Stimulated activated CD8-positive, alpha-beta memory T cell treated with anti-CD3 and anti-CD28 coated beads, Interleukin-12 subunit alpha, Interleukin-12 subunit beta, amount 100 ng/mL, for 24 hours (primary cell): ENCODE measurements around the gene TP53TG5.
"Not testable (repeated sequence)": the region's sequence is repeated elsewhere in the genome, so short reads cannot be mapped to it uniquely, and the experiment has no call there.

Experiments
- DNase-seq: peaks from one replicate; pipeline ENCODE4 v3.0.0-alpha.2; 2020; ENCODE audit errors: extremely low read depth

The TP53TG5 gene

GRCh38 chr20:45366631-45367030 is 11.5 kb downstream of the TP53TG5 start:
- DNase-seq = no peak

- no peak for DNase-seq
Measured at GRCh38 chr20:45366192-45366591, 11.9 kb downstream of the TP53TG5 start.

GRCh38 chr20:45365444-45365970 is 12.6 kb downstream of the TP53TG5 start:
- no peak for DNase-seq

- no peak for DNase-seq
Measured at GRCh38 chr20:45363611-45364492, 14.3 kb downstream of the TP53TG5 start.

GRCh38 chr20:45362804-45363610 is 15.1 kb downstream of the TP53TG5 start, which contains the start of gene SYS1:
TSS of gene SYS1 (plus strand) at chr20:45363156. CDS start at chr20:45363532, 376 bp downstream.
- peak; percentile 96 for DNase-seq

GRCh38 chr20:45361793-45362192 is 16.3 kb downstream of the TP53TG5 start:
- no peak for DNase-seq

- no peak for DNase-seq
Measured at GRCh38 chr20:45359406-45360148, 18.5 kb downstream of the TP53TG5 start.

DNA sequence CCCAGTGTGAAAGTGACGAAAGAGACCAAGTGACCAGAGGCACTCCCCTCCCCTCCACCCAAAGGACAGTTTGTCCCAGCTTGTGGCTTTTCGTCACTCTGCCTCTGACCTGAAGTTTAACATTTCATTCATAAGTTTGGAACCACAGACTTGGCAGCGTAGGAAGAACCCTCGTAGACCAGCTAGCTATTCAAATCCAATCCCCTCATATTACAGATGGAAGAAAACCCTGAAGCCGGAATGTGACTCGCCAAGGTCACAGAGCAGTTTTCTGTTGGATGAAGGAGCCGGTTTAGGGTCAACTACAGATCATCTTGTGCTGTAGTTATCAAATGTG is 19.1 kb downstream of the TP53TG5 start:
- no peak for DNase-seq

GRCh38 chr20:45358282-45359068 is 19.6 kb downstream of the TP53TG5 start:
- no peak for DNase-seq

GRCh38 chr20:45355209-45356084 is 22.7 kb downstream of the TP53TG5 start:
- no peak for DNase-seq

DNA sequence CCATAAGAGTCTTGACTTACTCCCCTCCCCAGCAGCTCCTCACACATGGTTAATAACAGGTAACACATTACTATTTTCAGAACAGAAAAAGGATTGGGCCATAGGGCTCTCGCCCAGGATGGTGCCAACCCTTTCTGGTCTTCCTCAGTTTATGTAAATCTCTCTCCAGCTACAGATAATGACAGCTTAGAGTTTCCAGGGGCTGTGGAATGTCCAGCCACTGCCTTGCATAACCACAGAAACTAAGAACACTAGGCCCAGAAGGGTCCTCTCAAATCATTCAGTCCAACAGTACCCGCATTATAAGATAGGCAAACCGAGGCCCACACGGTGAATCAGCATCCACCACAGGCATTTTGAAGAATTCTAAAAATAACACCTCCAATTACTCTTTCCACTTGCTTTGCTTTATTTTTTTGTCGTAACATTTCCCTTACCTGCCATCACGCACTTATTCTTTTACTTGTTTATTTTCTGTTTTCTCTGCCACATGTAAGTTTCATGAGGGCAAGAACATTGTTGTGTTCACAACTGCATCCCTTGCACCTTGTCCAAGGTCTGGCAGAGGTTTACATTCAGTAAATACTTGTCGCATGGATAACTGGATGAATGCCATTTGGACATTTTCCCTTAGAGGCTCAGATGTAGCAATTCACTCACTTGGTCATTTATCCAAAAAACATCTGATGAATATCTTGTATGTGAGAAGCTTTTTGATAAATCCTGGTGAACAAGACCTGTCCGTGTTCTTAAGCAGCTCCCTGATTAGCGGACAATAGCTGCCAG is 23.5 kb downstream of the TP53TG5 start:
- DNase-seq = no peak

DNA sequence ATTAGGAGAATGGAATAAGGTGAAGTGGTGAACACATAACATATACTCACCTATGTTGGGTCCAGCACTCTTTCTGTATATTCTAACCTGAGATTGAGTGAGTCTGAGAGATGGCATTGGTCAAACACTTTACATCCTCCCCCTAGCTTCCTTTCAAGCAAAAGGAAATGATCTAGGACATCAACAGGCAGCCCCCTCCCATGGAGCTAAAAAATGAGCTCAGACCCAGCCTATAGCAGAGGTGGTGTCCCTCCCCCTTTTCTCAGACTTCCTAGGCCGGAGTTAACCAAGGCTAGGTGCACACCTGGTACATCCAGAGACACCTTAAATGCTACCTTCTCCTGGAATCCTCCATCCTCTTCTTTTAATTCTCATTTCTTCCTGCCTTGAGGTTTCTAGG is 24.4 kb downstream of the TP53TG5 start:
- no peak for DNase-seq

DNA sequence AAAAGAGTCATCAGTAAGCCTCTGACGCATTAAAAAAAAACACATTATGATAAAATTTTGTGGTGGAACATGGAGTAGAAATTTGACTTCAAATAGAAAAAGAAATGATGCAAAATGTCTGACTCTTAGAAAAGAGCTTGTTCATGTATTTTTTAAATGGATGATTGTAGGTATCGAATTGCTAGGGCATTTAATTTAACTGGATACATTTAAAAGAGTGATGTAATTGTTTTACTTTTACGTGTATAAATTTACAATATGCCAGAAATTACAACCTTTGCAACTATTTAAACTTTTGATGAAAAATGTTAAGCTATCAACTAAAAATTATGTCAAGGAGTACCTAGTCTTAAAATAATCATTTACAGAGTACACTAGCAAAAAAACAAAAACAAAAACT is 25.4 kb downstream of the TP53TG5 start:
- no peak for DNase-seq

- DNase-seq = not testable (repeated sequence)
Measured at GRCh38 chr20:45350795-45351194, 27.3 kb downstream of the TP53TG5 start.

GRCh38 chr20:45350217-45350616 is 27.9 kb downstream of the TP53TG5 start:
- DNase-seq = no peak

DNA sequence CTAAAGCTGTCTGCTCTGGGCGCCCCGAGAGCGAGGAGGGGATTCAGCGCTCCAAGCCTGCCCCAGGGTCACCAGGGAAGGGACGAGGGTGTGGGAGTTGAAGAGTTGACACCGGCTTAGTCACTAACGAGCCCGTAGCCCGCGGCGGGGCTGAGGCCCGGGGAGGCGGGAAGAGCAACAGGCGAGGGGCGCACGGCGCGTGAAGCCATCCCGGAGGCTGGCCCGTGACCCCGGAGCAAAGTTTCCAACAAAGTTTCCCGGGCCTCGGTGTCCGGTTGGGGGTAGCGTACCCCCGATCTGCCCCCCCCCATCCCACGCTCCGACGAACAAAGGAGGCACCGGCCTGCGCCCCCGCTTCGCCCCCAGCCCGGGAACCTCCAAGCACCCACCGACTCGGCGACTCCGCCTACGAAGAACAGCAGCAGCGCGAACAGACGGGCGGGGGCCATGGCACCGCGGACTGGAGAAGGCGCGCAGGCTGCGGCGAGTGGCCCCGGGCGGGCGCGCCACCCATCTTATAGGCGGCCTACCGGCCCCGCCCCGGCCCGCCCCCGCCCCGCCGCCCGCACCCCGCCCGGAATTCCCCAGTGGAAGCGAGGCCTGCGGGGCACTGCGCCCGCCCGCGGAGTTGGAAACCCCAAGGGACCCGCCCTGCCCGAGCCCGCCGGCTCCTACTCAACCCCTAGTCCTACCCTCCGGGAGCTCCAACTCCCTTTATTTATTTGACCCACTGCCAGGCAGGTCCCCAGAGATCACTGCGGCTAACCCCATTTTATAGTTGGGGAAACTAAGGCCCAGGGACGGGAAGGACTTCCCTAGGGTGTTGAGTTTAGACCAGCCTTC is 30.0 kb downstream of the TP53TG5 start, which contains the start of gene SDC4:
TSS of gene SDC4 (minus strand) at position 489 of the 843 bp plus-strand sequence. CDS start at position 449, 40 bp downstream.
- DNase-seq = peak; percentile 31

DNA sequence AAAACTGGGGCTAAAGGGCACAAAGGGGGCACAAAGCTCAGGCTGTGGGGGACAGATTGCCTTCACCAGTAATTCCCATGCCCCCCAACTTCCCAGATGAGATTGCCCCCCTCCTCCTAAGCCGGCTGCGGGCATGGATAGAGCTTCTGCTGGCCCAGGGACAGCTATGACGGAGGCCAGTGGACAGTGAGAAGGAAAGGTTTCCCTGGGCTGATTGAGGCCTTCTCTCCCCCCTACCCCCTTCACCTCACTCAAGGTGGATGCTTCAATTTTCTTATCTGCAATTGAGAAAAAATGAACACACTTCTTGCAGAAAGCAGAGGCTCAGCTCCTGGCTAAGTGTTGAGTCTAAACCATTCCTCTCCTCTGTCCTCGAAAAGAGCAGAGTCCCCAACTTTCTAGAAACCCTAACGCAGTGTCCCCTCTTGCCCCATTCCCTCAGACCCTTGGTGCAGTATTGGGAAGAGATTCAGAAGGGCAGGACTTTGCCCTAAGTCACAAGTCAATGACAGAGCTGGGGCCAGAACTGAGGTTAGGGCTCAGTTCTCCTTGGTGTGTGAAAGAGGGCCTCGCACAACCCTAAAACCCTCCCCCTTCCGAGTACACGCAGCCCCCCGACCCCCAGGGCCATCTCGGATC is 30.7 kb downstream of the TP53TG5 start:
- no peak for DNase-seq

DNA sequence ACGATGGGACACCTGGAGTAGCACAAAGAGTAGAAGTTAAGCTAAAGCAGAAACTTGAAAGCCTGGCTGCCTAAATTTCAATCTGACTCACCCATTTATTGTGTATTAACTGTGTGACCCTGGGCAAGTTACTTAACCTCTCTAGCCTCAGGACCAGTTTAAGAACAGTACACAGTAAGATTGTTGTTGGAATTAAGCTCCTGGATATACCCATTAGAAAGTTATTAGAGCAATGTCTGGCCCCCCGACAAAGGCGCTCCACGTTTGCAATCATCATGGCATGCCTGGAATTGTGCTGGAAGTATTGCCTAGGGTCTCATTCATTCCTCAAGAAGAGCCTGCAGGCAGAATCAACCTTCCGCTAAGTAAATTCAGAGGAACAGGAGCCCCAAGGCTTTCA is 31.3 kb downstream of the TP53TG5 start:
- DNase-seq = no peak
